ENCODE results near the gene SYT7. TPM values are rescaled to one million over a fixed set of nuclear protein-coding genes. Genes with fewer than 3 reads are reported as not detected.

Gene SYT7
- total and polyA plus RNA-seq, 4 donors: 1.7 to 10.6 (median 3.8) TPM

- ATAC-seq (ENCODE audit: insufficient read depth, low FRiP score) (no peak), DNase-seq (no peak)
- H3K36me3 ChIP-seq (ENCODE audit: control insufficient read depth in 4 of 4, insufficient read depth in 4 of 4, low read length in 4 of 4): no peaks in the 10 kb centered on the region
- no peak overlapping the region for H3K4me3 ChIP-seq
- TF ChIP-seq, protein P1, sequence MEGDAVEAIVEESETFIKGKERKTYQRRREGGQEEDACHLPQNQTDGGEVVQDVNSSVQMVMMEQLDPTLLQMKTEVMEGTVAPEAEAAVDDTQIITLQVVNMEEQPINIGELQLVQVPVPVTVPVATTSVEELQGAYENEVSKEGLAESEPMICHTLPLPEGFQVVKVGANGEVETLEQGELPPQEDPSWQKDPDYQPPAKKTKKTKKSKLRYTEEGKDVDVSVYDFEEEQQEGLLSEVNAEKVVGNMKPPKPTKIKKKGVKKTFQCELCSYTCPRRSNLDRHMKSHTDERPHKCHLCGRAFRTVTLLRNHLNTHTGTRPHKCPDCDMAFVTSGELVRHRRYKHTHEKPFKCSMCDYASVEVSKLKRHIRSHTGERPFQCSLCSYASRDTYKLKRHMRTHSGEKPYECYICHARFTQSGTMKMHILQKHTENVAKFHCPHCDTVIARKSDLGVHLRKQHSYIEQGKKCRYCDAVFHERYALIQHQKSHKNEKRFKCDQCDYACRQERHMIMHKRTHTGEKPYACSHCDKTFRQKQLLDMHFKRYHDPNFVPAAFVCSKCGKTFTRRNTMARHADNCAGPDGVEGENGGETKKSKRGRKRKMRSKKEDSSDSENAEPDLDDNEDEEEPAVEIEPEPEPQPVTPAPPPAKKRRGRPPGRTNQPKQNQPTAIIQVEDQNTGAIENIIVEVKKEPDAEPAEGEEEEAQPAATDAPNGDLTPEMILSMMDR (IDR thresholded peaks at IDR 0.05; ENCODE audit: control extremely low read depth, extremely low read depth): no peak
- 67 to 71% methylated on average over 10 of the region's 10 CpGs for WGBS, 2 donors
- no peaks in the 10 kb centered on the region for H3K9me3 ChIP-seq (ENCODE audit: control insufficient read depth in 4 of 4, insufficient read depth in 3 of 4, low read length in 3 of 4)
- H3K27me3 ChIP-seq (ENCODE audit: control insufficient read depth in 3 of 3, insufficient read depth in 3 of 3, low read length in 2 of 3): no peaks in the 10 kb centered on the region
- H3K27ac ChIP-seq (ENCODE audit: low read depth in 1 of 2, low read length in 1 of 2): no peak overlapping the region
- no peak overlapping the region for H3K9ac ChIP-seq (ENCODE audit: insufficient read depth in 1 of 2, low read length in 2 of 2)
- peaks cover 0 to 12% (median 0%) of the 10 kb centered on the region in 5 donors for H3K4me1 ChIP-seq (ENCODE audit: control insufficient read depth in 5 of 5, insufficient read depth in 5 of 5, low read length in 5 of 5)
These were observed 33.0 kb upstream of the SYT7 start for GRCh38 chr11:61613870-61614269.

DNA sequence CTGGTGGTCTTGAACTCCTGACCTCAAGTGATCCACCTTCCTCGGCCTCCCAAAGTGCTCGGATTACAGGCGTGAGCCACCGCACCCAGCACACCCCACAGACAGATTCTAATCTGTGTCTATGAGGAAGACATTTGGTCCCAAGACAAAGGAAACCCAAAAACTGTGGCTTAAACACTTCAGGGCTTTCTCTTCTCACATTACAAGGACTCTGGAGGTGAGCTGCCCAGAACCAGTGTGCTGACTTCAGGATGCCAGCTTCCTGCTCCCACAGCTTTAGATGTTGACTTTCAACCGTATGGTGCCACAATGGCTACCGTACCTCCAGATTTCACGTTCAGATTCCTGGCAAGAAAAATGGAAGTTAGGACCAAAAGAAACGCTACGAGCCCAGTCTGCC lies 32.2 kb upstream of the SYT7 start:
- Histone ChIP-seq H3K9me3 (ENCODE audit: control insufficient read depth in 4 of 4, insufficient read depth in 3 of 4, low read length in 3 of 4) (no peaks in the 10 kb centered on the region), H3K4me1 (ENCODE audit: control insufficient read depth in 5 of 5, insufficient read depth in 5 of 5, low read length in 5 of 5) (peaks cover 0 to 12% (median 0%) of the 10 kb centered on the region in 5 donors), H3K36me3 (ENCODE audit: control insufficient read depth in 4 of 4, insufficient read depth in 4 of 4, low read length in 4 of 4) (no peaks in the 10 kb centered on the region), H3K27ac (ENCODE audit: low read depth in 1 of 2, low read length in 1 of 2) (no peak overlapping the region), H3K9ac (ENCODE audit: insufficient read depth in 1 of 2, low read length in 2 of 2) (no peak overlapping the region), H3K4me3 (no peak overlapping the region), H3K27me3 (ENCODE audit: control insufficient read depth in 3 of 3, insufficient read depth in 3 of 3, low read length in 2 of 3) (no peaks in the 10 kb centered on the region)
- TF ChIP-seq, protein P1 (IDR thresholded peaks at IDR 0.05; ENCODE audit: control extremely low read depth, extremely low read depth): no peak
- 75 to 78% methylated on average over 9 of the region's 9 CpGs for WGBS, 2 donors
- DNase-seq (no peak), ATAC-seq (ENCODE audit: insufficient read depth, low FRiP score) (no peak)

DNA sequence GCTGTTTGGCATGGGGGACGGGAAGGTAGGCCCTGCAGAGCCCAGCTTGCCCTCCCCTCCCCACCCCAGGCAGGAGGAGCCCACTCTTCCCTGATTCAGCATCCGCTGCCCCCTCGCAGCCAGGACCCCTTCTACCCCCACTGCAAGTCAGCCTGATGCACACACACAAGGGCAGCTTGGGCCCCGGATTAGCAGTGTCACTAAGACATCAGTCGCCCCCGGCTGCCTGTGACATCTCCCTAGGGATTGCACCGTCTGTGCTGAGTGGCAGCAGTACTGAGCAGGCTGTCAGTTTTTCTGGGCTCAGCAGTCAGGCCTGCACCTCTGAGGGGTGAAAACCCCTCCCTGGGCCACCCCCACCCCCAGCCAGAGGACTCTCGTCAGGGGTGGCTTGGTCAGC lies 30.4 kb upstream of the SYT7 start:
- Histone ChIP-seq H3K4me3 (no peak overlapping the region), H3K4me1 (ENCODE audit: control insufficient read depth in 5 of 5, insufficient read depth in 5 of 5, low read length in 5 of 5) (peaks cover 0 to 12% (median 0%) of the 10 kb centered on the region in 5 donors), H3K36me3 (ENCODE audit: control insufficient read depth in 4 of 4, insufficient read depth in 4 of 4, low read length in 4 of 4) (no peaks in the 10 kb centered on the region), H3K27ac (ENCODE audit: low read depth in 1 of 2, low read length in 1 of 2) (no peak overlapping the region), H3K27me3 (ENCODE audit: control insufficient read depth in 3 of 3, insufficient read depth in 3 of 3, low read length in 2 of 3) (no peaks in the 10 kb centered on the region), H3K9me3 (ENCODE audit: control insufficient read depth in 4 of 4, insufficient read depth in 3 of 4, low read length in 3 of 4) (no peaks in the 10 kb centered on the region), H3K9ac (ENCODE audit: insufficient read depth in 1 of 2, low read length in 2 of 2) (no peak overlapping the region)
- ATAC-seq (ENCODE audit: insufficient read depth, low FRiP score) (no peak), DNase-seq (no peak)
- TF ChIP-seq, protein P1 (IDR thresholded peaks at IDR 0.05; ENCODE audit: control extremely low read depth, extremely low read depth): no peak
- WGBS, 2 donors: 85 to 88% methylated on average over 7 to 8 of the region's 8 CpGs

GRCh38 chr11:61610905-61611304 lies 30.0 kb upstream of the SYT7 start:
- no peak for ATAC-seq (ENCODE audit: insufficient read depth, low FRiP score)
- no peak for DNase-seq

More at GRCh38 chr11:61610905-61611304, 30.0 kb upstream of the SYT7 start:
- H3K9me3 ChIP-seq (ENCODE audit: control insufficient read depth in 4 of 4, insufficient read depth in 3 of 4, low read length in 3 of 4): no peaks in the 10 kb centered on the region
- H3K27ac ChIP-seq (ENCODE audit: low read depth in 1 of 2, low read length in 1 of 2): no peak overlapping the region
- no peaks in the 10 kb centered on the region for H3K36me3 ChIP-seq (ENCODE audit: control insufficient read depth in 4 of 4, insufficient read depth in 4 of 4, low read length in 4 of 4)
- WGBS, 2 donors: 75 to 83% methylated on average over 9 of the region's 9 CpGs
- no peak overlapping the region for H3K4me3 ChIP-seq
- no peak overlapping the region for H3K9ac ChIP-seq (ENCODE audit: insufficient read depth in 1 of 2, low read length in 2 of 2)
- H3K4me1 ChIP-seq (ENCODE audit: control insufficient read depth in 5 of 5, insufficient read depth in 5 of 5, low read length in 5 of 5): peaks cover 0 to 12% (median 0%) of the 10 kb centered on the region in 5 donors
- no peaks in the 10 kb centered on the region for H3K27me3 ChIP-seq (ENCODE audit: control insufficient read depth in 3 of 3, insufficient read depth in 3 of 3, low read length in 2 of 3)
- TF ChIP-seq, protein P1 (IDR thresholded peaks at IDR 0.05; ENCODE audit: control extremely low read depth, extremely low read depth): no peak
